ENCODE data around the gene RNF212. TPM values are rescaled to one million over a fixed set of nuclear protein-coding genes. Genes with fewer than 3 reads are reported as not detected.
"Not testable (repeated sequence)": the region's sequence is repeated elsewhere in the genome, so short reads cannot be mapped to it uniquely, and the experiment has no call there.

The RNF212 gene
- total RNA-seq, 1 donor from 2014 or later, result 9.1 TPM

DNA sequence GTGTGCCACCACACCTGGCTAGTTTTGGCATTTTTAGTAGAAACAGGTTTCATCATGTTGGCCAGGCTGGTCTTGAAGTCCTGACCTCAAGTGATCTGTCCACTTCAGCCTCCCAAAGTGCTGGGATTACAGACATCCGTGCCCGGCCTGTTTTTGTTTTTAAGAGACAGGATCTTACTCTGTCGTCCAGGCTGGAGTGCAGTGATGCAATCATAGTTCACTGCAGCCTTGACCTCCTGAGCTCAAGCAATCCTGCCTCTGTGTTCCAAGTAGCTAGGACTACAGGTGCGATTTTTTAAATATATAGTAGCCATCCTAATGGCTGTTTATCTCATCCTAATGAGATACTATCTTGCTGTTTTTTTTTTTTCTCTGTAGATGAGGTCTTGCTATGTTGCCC, 47.6 kb downstream of the RNF212 start:
- DNase-seq (ENCODE audit: low spot score), result no peak

DNA sequence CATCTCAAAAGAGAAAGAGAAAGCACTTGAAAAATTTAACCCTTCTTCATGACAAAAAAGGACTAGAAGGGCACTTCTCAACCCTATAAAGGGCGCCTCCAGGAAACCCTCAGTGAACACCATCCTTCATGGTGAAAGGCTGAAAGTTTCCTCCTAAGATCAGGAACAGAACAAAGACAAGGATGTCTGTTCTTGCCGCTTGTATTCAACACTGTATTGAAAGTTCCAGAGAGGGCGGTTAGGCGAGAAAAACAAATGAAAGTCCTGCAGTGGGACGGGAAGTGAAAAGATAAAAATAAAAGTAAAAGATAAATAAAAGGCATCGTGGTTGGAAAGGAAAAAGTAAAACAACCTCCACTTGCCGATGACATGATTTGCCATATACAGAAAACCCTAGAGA, 50.9 kb downstream of the RNF212 start:
- DNase-seq (ENCODE audit: low spot score), result no peak

DNA sequence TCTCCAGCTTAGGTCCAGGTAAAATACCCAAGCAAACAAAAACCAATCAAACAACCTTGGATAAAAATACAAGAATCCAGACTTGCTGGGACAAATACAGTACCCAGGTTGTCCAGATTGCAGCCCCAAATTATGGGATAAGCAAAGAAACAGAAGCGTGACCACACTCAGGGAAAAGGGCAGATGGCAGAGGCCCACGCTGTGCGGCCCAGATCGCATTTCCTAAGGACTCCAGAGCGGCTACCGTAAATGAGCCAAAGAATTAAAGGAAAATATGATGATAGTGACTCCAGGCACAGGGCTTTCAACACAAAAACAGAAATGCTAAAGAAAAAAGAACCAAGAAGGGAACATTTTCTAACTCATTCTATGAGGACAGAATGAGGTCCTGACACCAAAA, 51.6 kb downstream of the RNF212 start:
- DNase-seq (ENCODE audit: low spot score), result no peak

DNA sequence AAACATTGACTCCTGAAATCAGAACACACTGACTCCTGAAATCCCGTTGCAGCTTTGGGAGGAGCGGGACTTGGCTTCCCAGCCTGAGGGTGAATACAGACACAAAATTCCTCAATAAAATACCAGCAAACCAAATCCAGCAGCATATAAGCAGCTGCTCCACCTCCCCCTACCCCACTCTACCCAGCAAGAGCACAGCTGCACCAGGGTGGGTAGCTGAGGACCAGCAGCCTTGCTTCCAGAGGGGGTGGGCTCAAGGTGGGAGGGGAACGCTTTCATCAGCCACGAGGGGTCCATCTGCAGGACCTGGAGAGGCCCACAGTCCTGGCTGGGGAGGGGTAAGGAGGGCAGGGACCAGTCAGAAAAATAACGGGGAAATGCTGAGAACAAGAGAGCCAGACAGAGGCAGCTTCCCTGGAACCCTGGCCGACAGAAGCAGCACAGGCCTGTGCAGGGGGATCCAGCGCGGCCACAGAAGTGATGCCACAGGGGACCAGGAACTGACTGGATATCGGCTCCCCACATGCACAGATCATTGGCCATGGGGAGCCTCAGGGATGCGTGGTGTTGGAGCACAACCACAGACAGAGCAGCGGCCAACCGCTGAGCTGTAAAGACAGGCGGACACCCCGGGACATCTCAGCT, 52.2 kb downstream of the RNF212 start:
- DNase-seq (ENCODE audit: low spot score), result no peak

DNA sequence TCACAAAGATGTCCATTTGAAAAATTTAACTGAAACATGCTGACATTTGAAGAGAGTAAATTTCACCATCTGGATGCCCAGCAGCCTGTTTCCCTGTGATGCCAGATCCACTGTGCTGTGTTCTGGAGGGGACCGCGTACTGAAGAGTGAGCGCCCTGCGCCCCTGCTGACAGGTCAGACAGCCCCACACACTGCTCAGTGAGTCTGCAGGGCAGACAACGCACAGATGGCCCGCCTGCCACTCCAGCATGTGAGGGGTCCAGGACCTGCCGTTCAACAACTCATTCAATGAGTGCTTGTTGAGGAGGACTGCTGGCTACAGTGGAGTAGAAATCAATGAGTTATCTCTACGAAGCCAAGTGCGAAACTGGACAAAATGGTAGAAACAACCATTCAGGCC, 52.7 kb downstream of the RNF212 start:
- DNase-seq (ENCODE audit: low spot score), result no peak

DNA sequence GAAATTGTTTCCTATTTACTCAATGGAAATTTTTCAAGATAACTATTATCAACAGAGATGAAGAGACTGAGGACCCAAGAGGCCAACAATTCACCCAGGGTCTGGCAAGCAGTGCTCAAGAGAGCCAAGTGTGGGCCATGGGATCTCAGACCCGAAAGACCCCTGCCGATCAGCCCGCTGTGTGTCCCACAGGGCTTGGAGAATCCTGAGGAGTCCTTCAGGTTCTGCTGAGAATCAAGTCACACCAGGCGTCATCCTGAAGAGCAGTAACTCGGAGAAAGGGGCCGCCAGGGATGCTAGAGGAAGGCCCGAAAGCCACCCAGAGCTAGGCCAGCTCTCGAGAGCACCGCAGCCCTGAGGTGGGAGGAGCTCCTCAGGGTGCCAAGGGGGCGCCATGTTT, 53.2 kb downstream of the RNF212 start:
- DNase-seq (ENCODE audit: low spot score), result no peak

DNA sequence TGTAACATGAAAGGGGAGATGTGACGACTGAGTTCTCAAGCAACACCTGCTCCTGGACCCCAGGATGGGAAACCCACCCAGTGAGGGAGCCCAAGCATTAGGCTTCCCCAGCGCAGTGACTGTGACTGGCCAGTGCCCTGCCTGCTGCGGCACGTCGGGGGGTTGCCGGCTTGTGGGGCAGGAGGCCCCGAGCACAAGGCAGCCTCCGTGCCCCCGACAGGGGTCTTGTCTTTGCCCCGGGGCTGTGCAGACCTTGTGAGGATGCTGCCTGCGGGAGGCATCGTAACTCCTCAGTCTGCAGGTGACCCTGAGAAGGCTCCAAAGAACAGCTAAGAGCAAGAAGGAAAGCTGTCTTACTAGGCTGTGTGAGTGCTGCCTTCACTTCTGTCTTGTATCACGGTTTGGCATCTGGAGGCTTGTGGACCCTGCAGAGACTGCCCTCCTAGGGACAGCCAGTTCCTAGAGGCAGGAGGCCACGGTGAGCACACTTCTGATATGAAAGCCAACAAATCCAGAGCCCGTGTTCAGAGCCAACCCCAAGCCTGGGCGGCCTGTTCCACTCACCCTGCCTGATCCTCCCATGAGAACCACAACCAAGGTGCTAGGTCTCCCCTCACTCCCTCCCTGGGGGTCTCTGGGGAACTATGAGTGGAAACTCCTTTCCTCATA, 54.2 kb downstream of the RNF212 start:
- DNase-seq (ENCODE audit: low spot score), result no peak

DNA sequence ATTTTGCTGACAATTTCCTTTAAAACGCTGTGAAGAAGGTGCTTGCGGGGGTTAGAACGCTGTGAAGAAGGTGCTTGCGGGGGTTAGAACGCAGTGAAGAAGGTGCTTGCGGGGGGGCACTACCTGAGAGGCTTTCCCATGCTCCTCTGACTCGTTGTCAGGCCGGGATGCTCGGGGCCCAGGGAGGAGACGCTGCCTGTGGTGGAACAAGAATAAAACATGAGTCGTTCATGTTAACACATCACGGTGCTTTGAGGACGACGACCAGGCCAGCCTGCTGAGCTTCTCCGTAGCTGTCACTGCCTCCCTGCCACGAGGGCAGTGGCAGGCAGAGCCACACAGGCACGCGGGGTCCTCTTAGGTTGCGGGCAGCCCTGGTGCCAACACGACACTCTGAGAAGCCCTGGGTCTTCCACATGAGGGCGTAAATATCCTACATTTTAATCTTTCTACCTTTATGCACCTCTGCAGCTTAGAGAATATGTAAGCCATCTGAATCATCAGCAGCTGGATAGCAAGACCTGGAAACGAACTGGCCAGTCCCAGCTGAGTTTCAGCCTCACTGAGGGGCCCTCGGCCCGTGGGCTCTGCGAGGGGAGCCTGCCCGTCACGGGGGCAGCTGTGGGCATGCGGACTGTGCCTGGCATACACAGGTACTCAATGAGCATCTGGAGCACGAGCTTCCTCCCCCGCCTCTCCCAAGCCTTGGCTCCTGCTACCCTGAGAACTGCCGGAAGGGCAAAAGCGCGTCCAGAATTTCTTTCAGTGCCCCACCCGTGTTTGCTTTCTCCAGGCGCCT, 55.0 kb downstream of the RNF212 start:
- no peak for DNase-seq (ENCODE audit: low spot score)

DNA sequence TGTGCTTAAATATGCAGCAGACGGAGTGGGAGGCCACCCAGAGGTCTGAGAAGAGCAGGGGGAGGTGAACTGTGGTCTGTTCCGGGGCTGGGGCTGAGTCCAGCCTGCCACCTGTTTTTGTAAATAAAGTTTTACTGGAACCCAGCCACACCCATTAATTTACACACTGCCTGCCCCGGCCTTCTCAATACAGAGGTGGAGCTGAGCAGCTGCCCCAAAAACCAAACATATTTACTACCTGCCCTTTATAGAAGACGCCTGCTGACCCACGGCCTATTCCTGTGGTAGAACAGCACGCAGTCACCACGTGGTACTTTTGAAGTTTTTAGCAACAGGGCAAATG, 56.0 kb downstream of the RNF212 start:
- DNase-seq (ENCODE audit: low spot score), result no peak

DNA sequence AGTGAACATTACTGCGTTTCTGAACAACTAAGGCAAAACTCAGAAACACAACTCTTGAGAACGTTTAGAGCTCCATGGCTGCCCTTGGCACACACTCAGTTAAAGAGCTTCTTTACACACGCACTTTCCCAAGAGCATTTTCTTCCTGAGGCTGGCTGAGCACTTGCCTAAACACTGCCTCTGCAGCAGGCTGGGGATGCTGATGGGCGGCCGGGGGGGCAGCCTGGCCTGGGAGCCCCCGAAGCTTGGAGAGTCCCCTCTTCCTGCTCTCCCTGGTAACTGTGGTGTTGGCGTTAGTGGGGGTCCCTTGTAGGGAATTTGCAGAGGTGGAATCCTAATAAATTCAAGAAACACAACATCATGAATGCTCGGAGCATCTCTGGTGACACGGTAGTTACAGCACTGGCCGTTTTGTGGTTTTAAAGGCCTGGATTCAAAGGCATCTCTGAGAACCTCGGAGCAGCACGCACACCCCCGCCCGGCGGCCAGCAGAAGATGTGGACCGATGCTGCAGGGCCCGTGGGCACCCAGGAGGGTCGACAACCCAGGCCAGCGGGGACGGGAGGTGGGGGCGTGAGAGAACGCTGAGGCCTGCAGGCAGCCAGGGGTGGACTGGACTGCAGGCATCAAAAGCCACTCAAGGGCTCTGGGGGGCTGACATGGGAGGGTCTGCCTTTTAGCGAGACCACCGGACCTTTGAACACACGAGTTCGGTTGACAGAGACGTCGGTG, 56.5 kb downstream of the RNF212 start:
- no peak for DNase-seq (ENCODE audit: low spot score)

DNA sequence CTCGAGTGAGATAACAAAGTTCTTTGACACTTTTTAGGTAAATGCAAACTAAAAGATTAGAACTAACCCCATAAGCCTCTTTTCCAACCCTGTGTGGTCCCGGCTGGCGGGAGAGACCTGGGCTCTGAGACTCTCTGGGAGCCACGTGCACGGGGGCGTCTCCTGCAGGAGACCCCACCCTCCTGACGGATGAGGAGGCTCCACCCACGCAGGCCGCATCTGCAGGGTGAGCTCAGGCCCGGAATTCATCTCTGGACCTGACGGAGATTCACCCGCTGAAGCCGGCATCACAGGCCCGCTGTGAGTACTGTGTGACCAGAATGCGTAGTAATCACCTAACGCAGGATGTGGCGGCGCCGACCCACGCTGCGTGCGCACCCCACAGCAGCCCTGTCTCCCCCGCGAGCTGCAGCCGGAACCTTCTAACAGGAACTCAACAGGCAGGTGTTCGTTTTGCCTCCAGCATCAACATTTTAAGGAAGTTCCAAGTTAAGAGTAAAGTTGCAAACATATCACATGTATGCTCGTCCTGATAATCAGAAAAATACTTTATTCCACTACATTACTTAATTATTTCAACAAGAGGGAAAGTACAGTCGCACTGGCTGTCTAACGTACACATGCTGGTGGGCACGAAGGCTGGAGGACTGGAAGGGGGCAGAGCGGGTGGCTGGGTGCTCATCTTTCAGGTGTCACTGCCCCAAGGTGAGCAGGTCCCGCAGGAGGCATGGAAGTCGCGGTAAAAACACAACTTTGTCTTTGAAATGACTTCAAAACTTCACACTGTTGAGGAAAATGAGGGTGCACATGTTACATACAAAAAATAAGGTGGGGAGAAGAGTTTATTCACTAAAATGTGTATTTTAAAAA, 57.4 kb downstream of the RNF212 start:
- peak; percentile 36 for DNase-seq (ENCODE audit: low spot score)

DNA sequence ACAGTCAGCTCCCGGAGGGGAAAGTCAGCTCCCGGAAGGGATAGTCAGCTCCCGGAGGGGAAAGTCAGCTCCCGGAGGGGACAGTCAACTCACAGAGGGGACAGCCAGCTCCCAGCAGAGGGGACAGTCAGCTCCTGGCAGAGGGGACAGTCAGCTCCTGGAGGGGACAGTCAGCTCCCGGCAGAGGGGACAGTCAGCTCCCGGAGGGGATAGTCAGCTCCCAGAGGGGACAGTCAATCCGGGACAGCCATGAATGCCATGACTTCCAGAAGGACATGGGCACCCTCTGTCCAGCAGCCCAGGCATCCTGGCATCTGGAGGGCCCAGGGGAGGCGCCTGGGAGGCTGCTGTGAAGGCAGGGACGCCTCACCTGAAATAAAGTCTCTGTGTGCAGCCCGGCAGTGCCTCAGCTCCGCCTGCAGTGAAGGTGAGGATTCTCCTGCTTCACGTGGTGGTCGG, 58.1 kb downstream of the RNF212 start:
- DNase-seq (ENCODE audit: low spot score), result not testable (repeated sequence)

DNA sequence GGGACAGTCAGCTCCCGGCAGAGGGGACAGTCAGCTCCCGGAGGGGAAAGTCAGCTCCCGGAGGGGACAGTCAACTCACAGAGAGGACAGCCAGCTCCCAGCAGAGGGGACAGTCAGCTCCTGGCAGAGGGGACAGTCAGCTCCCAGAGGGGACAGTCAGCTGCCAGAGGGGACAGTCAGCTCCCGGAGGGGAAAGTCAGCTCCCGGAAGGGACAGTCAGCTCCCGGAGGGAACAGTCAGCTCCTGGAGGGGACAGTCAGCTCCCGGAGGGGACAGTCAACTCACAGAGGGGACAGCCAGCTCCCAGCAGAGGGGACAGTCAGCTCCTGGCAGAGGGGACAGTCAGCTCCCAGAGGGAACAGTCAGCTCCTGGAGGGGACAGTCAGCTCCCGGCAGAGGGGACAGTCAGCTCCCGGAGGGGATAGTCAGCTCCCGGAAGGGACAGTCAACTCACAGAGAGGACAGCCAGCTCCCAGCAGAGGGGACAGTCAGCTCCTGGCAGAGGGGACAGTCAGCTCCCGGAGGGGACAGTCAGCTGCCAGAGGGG, 58.6 kb downstream of the RNF212 start:
- DNase-seq (ENCODE audit: low spot score), result not testable (repeated sequence)

DNA sequence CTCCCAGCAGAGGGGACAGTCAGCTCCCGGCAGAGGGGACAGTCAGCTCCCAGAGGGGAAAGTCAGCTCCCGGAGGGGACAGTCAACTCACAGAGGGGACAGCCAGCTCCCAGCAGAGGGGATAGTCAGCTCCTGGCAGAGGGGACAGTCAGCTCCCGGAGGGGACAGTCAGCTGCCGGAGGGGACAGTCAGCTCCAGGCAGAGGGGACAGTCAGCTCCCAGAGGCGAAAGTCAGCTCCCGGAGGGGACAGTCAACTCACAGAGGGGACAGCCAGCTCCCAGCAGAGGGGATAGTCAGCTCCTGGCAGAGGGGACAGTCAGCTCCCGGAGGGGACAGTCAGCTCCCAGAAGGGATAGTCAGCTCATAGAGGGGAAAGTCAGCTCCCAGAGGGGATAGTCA, 59.5 kb downstream of the RNF212 start:
- DNase-seq (ENCODE audit: low spot score), result not testable (repeated sequence)

DNA sequence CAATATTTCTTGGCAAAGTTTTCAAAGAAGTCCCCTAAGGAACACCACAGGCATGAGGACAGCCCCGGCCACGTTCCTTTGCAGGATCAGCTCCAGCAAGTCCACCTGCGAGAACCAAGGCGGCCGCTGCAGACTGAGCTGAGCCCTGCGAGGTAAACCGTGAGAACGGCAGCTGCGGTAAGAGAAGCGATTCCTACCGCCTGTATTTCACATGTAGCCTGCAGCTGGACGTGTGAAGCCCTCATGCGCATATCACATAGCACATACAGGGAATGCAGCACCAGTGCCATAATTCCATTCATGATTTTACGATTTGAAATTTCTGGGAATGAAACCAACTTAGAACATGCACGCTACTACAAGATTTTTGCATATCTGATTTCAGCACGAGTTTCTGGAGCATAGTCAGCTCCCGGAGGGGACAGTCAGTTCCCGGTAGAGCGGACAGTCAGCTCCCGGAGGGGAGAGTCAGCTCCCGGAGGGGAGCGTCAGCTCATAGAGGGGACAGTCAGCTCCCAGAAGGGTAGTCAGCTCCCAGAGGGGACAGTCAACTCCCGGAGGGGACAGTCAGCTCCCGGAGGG, 60.2 kb downstream of the RNF212 start:
- DNase-seq (ENCODE audit: low spot score), result peak; percentile 64

DNA sequence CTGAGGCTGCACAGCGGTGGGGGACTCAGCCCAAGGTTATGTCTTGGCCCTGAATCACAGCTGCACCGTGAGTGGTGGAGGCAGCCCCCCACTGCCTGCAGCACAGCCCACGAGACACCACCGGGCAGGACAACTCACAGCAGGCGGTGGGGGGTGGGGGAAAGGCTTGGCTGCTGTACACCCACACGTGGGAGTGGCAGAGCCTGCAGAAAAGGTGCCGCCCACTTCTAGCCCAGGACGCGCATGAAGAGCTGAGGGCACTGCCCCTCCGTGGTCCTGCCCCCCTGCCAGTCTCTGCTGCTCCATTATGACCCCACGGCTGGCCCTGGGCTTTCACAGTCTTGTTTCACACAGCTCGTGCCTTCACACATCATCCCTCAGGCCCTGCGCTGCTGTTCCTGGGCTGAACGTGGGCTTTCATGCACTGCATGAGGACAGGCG, 61.1 kb downstream of the RNF212 start:
- DNase-seq (ENCODE audit: low spot score), result no peak

DNA sequence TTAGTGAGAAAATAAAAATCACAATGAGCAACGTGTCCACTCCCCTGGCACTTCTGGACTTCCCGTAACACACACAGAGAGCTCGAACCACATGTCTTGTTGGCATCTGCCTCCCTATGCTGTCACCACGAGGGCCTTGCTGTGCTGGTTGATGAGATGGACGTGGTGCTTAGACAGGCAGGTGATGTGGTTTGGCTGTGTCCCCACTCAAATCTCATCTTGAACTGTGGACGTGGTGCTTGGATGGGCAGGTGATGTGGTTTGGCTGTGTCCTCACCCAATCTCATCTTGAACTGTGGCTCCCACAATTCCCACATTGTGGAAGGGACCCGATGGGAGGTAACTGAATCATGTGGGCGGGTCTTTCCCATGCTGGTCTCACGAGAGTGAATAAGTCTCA, 61.9 kb downstream of the RNF212 start:
- no peak for DNase-seq (ENCODE audit: low spot score)

DNA sequence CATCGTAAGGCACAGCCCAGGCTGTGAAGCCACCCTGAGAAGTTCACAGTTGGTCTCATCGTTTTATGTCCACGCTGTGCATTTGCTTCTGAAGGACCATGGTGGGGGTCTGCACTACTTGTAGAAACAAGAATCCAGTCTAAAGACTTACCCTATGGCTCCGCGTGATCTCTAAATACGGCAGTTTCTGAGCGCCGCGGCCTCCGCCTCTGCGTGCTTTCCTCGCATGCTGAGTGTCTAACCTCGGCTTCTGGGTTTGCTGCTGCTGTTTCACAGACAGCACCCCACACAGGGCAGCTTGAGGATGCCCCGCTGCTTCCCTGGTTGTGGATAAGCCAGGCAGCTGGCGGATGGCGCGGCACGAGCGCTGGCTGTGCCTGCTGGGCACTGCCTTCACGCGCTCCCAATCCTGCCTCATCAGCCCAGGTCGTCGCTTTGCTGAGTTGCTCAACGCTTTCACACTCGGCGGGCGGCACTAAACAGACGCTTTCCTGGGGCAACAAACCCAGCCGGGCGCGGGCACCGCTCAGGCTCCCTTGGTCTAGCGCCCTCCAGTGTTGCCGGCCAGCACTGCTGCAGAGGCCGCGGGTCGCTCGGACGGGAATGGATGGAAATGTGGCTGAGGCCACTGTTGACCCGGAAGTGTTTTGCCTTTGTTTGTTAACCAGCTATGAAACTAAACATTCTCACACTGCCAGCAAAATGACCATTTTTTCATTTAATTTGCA, 62.7 kb downstream of the RNF212 start:
- no peak for DNase-seq (ENCODE audit: low spot score)

DNA sequence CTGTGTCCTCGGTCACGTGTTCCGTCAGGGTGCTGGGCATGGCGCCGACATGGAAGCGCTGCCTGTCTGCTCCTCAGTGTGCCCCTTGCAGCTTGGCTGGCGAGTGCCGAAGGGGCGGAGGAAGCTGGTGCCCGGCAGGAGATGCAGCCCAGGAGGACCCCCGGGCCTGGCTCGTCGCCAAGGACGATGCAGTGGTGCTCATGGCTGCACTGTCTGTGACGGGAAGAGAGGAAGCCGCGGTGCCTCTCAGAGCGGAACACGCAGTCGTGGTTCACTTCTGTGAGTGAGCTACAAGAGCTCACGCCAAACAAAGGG, 63.8 kb downstream of the RNF212 start:
- DNase-seq (ENCODE audit: low spot score), result no peak
